Measurements from ENCODE around the gene KIAA0586. TPM values are rescaled to one million over a fixed set of nuclear protein-coding genes. Genes with fewer than 3 reads are reported as not detected.

KIAA0586 gene
- total and polyA plus RNA-seq, 8 donors = 1.7 to 39.1 (median 13.9) TPM

- Histone ChIP-seq H3K4me3 (no peak overlapping the region), H3K36me3 (no peaks in the 10 kb centered on the region), H3K27me3 (no peaks in the 10 kb centered on the region), H3K4me1 (no peaks in the 10 kb centered on the region), H3K9me3 (no peaks in the 10 kb centered on the region), H3K27ac (no peak overlapping the region)
- 77 to 85% (median 81%) methylated on average over 3 of the region's 3 CpGs for WGBS, 5 donors
- DNase-seq = no peak
- TF ChIP-seq EP300 (IDR thresholded peaks at IDR 0.05) = no peak
- no peak for TF ChIP-seq CTCF (IDR thresholded peaks at IDR 0.05)
- no peak for TF ChIP-seq POLR2AphosphoS5 (IDR thresholded peaks at IDR 0.05)
- TF ChIP-seq POLR2A (IDR thresholded peaks at IDR 0.05) = no peak
- intact Hi-C loops (cut with DNase I; ENCODE audit: low total_unique reads) = no loop called here
Observed at GRCh38 chr14:58563978-58564377, 136.5 kb downstream of the KIAA0586 start.

GRCh38 chr14:58565832-58566231 lies 138.3 kb downstream of the KIAA0586 start:
- Histone ChIP-seq H3K4me1 (no peaks in the 10 kb centered on the region), H3K27me3 (no peaks in the 10 kb centered on the region), H3K36me3 (no peaks in the 10 kb centered on the region), H3K27ac (no peak overlapping the region), H3K9me3 (no peaks in the 10 kb centered on the region), H3K4me3 (no peak overlapping the region)
- no peak for DNase-seq
- no peak for TF ChIP-seq POLR2AphosphoS5 (IDR thresholded peaks at IDR 0.05)
- no peak for TF ChIP-seq POLR2A (IDR thresholded peaks at IDR 0.05)
- no peak for TF ChIP-seq EP300 (IDR thresholded peaks at IDR 0.05)
- TF ChIP-seq CTCF (IDR thresholded peaks at IDR 0.05) = no peak
- intact Hi-C loops (cut with DNase I; ENCODE audit: low total_unique reads) = no loop called here
- 32 to 62% (median 49%) methylated on average over 4 of the region's 4 CpGs for WGBS, 5 donors

- no peak overlapping the region for H3K27ac ChIP-seq
- no peak for DNase-seq
- H3K36me3 ChIP-seq = no peaks in the 10 kb centered on the region
- WGBS, 5 donors = 87 to 98% (median 95%) methylated on average over 3 of the region's 3 CpGs
- no peaks in the 10 kb centered on the region for H3K9me3 ChIP-seq
- intact Hi-C loops (cut with DNase I; ENCODE audit: low total_unique reads) = no loop called here
- H3K4me3 ChIP-seq = no peak overlapping the region
- no peaks in the 10 kb centered on the region for H3K27me3 ChIP-seq
- TF ChIP-seq EP300 (IDR thresholded peaks at IDR 0.05) (no peak), POLR2AphosphoS5 (IDR thresholded peaks at IDR 0.05) (no peak), CTCF (IDR thresholded peaks at IDR 0.05) (no peak), POLR2A (IDR thresholded peaks at IDR 0.05) (no peak)
- peaks cover 0 to 8% (median 3%) of the 10 kb centered on the region in 4 donors for H3K4me1 ChIP-seq
Observed at GRCh38 chr14:58566979-58567378, 139.5 kb downstream of the KIAA0586 start.

GRCh38 chr14:58568322-58568721 lies 140.8 kb downstream of the KIAA0586 start:
- Histone ChIP-seq H3K4me1 (peaks cover 0 to 12% (median 5%) of the 10 kb centered on the region in 4 donors), H3K36me3 (no peaks in the 10 kb centered on the region), H3K27me3 (no peaks in the 10 kb centered on the region), H3K9me3 (no peaks in the 10 kb centered on the region), H3K4me3 (no peak overlapping the region), H3K27ac (no peak overlapping the region)
- 86 to 90% (median 90%) methylated on average over 3 of the region's 3 CpGs for WGBS, 5 donors
- intact Hi-C loops (cut with DNase I; ENCODE audit: low total_unique reads) = no loop called here
- no peak for TF ChIP-seq POLR2AphosphoS5 (IDR thresholded peaks at IDR 0.05)
- no peak for TF ChIP-seq CTCF (IDR thresholded peaks at IDR 0.05)
- no peak for TF ChIP-seq EP300 (IDR thresholded peaks at IDR 0.05)
- TF ChIP-seq POLR2A (IDR thresholded peaks at IDR 0.05) = no peak
- DNase-seq = no peak
